Measurements from ENCODE around the gene CRIP2.
A peak's percentile ranks its signal among the peaks of the same experiment; 100 is the strongest.

CRIP2 gene

DNA sequence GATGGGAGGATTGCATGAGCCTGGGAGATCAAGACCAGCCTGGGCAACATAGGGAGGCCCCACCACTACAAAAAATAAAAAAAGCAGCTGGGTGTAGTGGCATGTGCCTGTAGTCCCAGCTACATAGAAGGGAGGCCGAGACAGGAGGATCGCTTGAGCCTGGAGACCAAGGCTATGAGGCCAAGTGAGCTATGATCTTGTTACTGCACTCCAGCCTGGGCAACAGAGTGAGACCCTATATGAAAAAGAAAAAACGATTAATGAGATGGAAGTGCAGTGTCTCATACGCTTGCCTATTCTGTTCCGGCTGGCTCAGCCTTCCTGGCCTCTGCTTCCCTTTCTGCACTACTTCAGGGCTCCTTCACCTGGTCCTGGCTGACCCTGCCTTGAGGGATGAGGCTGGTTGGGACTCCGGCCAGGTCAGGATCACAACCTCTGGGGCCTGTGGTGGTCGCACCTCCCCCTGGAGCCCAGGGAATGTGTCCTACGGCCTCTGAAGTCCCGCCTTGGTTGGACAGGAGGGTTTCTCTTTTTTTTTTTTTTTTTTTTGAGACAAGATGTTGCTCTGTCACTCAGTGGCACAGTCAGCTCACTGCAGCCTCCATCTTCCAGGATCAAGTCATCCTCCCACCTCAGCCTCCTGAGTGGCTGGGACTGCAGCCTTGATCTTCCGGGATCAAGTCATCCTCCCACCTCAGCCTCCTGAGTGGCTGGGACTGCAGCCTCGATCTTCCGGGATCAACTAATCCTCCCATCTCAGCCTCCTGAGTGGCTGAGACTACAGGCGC lies 27.1 kb downstream of the CRIP2 start:
- no peak overlapping the region for H3K23ac ChIP-seq (ENCODE audit: low read depth, low read length, poor library complexity)
- no peak overlapping the region for H2BK5ac ChIP-seq (ENCODE audit: low read length)
- no CpG with 5 or more reads among the region's 13 CpGs for WGBS, 2 donors (ENCODE audit: extremely low coverage in 2 of 2, insufficient read length in 2 of 2, insufficient replicate concordance in 1 of 2)
- H2AFZ ChIP-seq (ENCODE audit: low read length) = no peak overlapping the region
- H3K36me3 ChIP-seq (replicated peaks in 1 of 2; ENCODE audit: control insufficient read depth in 2 of 2, insufficient read depth in 2 of 2, low read length in 2 of 2) = peaks cover 0 to 3% of the 10 kb centered on the region in 2 donors
- peaks cover 5 to 12% of the 10 kb centered on the region in 2 donors for H3K4me1 ChIP-seq (ENCODE audit: control insufficient read depth in 2 of 2, insufficient read depth in 1 of 2, low read depth in 1 of 2, low read length in 2 of 2)
- H4K8ac ChIP-seq (ENCODE audit: low read depth, low read length) = no peak overlapping the region
- no peak overlapping the region for H3K14ac ChIP-seq (ENCODE audit: low read length)
- H3K9ac ChIP-seq (ENCODE audit: low read depth, low read length, poor library complexity) = no peak overlapping the region
- no peak overlapping the region for H3K4ac ChIP-seq (ENCODE audit: low read length)
- peaks cover 0 to 4% of the 10 kb centered on the region in 2 donors for H3K9me3 ChIP-seq (replicated peaks in 1 of 2; ENCODE audit: control insufficient read depth in 2 of 2, insufficient read depth in 1 of 2, low read depth in 1 of 2, low read length in 2 of 2)
- H2BK12ac ChIP-seq (ENCODE audit: low read length) = no peak overlapping the region
- H3K4me2 ChIP-seq (ENCODE audit: insufficient read depth, low read length, poor library complexity, severe bottlenecking) = no peak overlapping the region
- no peak overlapping the region for H3K27ac ChIP-seq (replicated peaks; ENCODE audit: low read length)
- H4K91ac ChIP-seq (ENCODE audit: low read depth, low read length, poor library complexity) = no peak overlapping the region
- H2BK120ac ChIP-seq (ENCODE audit: low read depth, low read length) = no peak overlapping the region
- H3K4me3 ChIP-seq (ENCODE audit: low read length in 2 of 2) = no peak overlapping the region
- peaks cover 0 to 6% (median 0%) of the 10 kb centered on the region in 3 experiments for H3K27me3 ChIP-seq (ENCODE audit: control insufficient read depth in 3 of 3, insufficient read depth in 3 of 3, low read depth in 1 of 3, low read length in 3 of 3)
- H2BK15ac ChIP-seq (ENCODE audit: low read length) = no peak overlapping the region
- H3K79me1 ChIP-seq (ENCODE audit: low read depth, low read length) = peaks cover 3% of the 10 kb centered on the region
- DNase-seq (ENCODE audit: low spot score) = no peak
- H2AK5ac ChIP-seq (ENCODE audit: low read depth, low read length) = no peak overlapping the region
- H3K18ac ChIP-seq (ENCODE audit: low read length) = no peak overlapping the region

DNA sequence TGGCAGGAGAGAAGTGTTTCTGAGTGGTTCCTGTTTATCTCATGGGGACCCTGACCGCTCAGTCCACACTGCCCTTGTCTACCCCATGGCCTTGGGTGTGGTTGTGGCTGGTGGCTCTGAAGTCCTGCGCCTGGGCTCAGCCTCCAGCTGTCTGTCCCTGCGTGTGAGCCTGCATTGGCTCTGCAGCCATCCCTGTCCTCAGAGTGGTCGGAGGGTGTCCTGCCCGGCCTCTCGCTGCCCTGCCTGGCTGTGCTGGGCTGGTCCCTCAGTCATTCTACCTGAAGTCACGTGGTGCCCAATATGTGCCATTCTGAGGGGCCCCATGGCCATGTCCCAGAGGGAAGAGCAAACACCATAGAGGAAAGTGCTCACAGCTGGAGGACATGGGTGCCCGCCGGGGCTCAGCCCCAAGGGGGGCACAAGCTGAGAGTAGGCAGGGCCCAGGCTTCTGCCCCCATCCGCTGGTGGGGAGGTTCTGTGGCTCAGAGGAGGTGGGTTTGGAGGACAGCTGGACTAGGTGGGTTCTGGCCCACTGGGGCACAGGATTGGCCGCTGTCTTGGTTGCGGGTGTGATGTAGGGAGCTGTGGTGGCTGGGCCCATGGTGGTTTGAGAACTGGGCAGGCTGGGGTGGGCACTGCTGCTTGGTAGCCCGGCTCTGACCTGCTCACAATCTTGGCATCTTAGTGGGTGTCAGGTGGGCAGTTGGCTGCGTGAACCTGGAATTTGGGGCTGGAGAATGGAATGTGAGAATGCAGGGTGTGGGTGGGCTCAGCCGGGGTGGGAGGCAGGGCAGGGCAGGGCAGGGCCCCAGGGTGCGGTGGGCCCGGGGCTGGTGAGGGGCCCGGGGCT lies 28.1 kb downstream of the CRIP2 start:
- peak overlapping the region; percentile 53 for H4K91ac ChIP-seq (ENCODE audit: low read depth, low read length, poor library complexity)
- H3K4me3 ChIP-seq (ENCODE audit: low read length in 2 of 2) = no peak overlapping the region
- H3K9ac ChIP-seq (ENCODE audit: low read depth, low read length, poor library complexity) = peak overlapping the region; percentile 34
- peaks cover 0 to 3% of the 10 kb centered on the region in 2 donors for H3K36me3 ChIP-seq (replicated peaks in 1 of 2; ENCODE audit: control insufficient read depth in 2 of 2, insufficient read depth in 2 of 2, low read length in 2 of 2)
- DNase-seq (ENCODE audit: low spot score) = no peak
- no peak overlapping the region for H3K27ac ChIP-seq (replicated peaks; ENCODE audit: low read length)
- no peak overlapping the region for H2BK5ac ChIP-seq (ENCODE audit: low read length)
- H3K18ac ChIP-seq (ENCODE audit: low read length) = peak overlapping the region; percentile 85
- peaks cover 0 to 4% of the 10 kb centered on the region in 2 donors for H3K9me3 ChIP-seq (replicated peaks in 1 of 2; ENCODE audit: control insufficient read depth in 2 of 2, insufficient read depth in 1 of 2, low read depth in 1 of 2, low read length in 2 of 2)
- peak overlapping the region; percentile 16 for H2BK12ac ChIP-seq (ENCODE audit: low read length)
- H4K8ac ChIP-seq (ENCODE audit: low read depth, low read length) = no peak overlapping the region
- H2BK15ac ChIP-seq (ENCODE audit: low read length) = no peak overlapping the region
- peaks cover 0 to 11% (median 0%) of the 10 kb centered on the region in 3 experiments for H3K27me3 ChIP-seq (ENCODE audit: control insufficient read depth in 3 of 3, insufficient read depth in 3 of 3, low read depth in 1 of 3, low read length in 3 of 3)
- H2AK5ac ChIP-seq (ENCODE audit: low read depth, low read length) = peak overlapping the region; percentile 61
- H3K79me1 ChIP-seq (ENCODE audit: low read depth, low read length) = peaks cover 3% of the 10 kb centered on the region
- no CpG with 5 or more reads among the region's 18 CpGs for WGBS, 2 donors (ENCODE audit: extremely low coverage in 2 of 2, insufficient read length in 2 of 2, insufficient replicate concordance in 1 of 2)
- peaks cover 5 to 12% of the 10 kb centered on the region in 2 donors for H3K4me1 ChIP-seq (ENCODE audit: control insufficient read depth in 2 of 2, insufficient read depth in 1 of 2, low read depth in 1 of 2, low read length in 2 of 2)
- H3K4me2 ChIP-seq (ENCODE audit: insufficient read depth, low read length, poor library complexity, severe bottlenecking) = no peak overlapping the region
- H3K4ac ChIP-seq (ENCODE audit: low read length) = no peak overlapping the region
- H2BK120ac ChIP-seq (ENCODE audit: low read depth, low read length) = no peak overlapping the region
- H3K23ac ChIP-seq (ENCODE audit: low read depth, low read length, poor library complexity) = peak overlapping the region; percentile 73
- H2AFZ ChIP-seq (ENCODE audit: low read length) = no peak overlapping the region
- peak overlapping the region; percentile 82 for H3K14ac ChIP-seq (ENCODE audit: low read length)

DNA sequence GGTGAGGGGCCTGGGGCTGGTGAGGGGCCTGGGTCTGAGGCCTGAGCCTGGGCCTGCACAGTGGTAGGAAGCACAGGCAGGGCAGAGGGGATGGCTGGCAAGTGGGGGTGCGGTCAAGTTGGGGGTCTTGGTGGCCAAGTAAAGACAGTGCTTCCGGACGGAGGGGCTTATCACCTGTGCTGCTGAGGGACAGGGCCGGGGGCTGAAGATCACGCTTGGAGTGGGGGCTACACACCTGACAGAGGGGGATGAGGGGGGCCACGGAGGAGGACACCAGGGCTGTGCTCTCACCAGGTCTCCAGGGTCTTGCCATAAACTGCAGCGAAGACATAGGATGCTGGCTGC lies 28.6 kb downstream of the CRIP2 start:
- peaks cover 0 to 15% (median 0%) of the 10 kb centered on the region in 3 experiments for H3K27me3 ChIP-seq (ENCODE audit: control insufficient read depth in 3 of 3, insufficient read depth in 3 of 3, low read depth in 1 of 3, low read length in 3 of 3)
- H2AK5ac ChIP-seq (ENCODE audit: low read depth, low read length) = peak overlapping the region; percentile 61
- no peak overlapping the region for H4K8ac ChIP-seq (ENCODE audit: low read depth, low read length)
- H3K23ac ChIP-seq (ENCODE audit: low read depth, low read length, poor library complexity) = no peak overlapping the region
- peak overlapping the region; percentile 44 for H3K9ac ChIP-seq (ENCODE audit: low read depth, low read length, poor library complexity)
- H3K9me3 ChIP-seq (replicated peaks in 1 of 2; ENCODE audit: control insufficient read depth in 2 of 2, insufficient read depth in 1 of 2, low read depth in 1 of 2, low read length in 2 of 2) = peaks cover 0 to 6% of the 10 kb centered on the region in 2 donors
- H2BK12ac ChIP-seq (ENCODE audit: low read length) = no peak overlapping the region
- H3K36me3 ChIP-seq (replicated peaks in 1 of 2; ENCODE audit: control insufficient read depth in 2 of 2, insufficient read depth in 2 of 2, low read length in 2 of 2) = peaks cover 0 to 3% of the 10 kb centered on the region in 2 donors
- H2BK5ac ChIP-seq (ENCODE audit: low read length) = no peak overlapping the region
- peak overlapping the region; percentile 17 for H3K14ac ChIP-seq (ENCODE audit: low read length)
- peak overlapping the region; percentile 53 for H4K91ac ChIP-seq (ENCODE audit: low read depth, low read length, poor library complexity)
- no CpG with 5 or more reads among the region's 7 CpGs for WGBS, 2 donors (ENCODE audit: extremely low coverage in 2 of 2, insufficient read length in 2 of 2, insufficient replicate concordance in 1 of 2)
- no peak overlapping the region for H2BK15ac ChIP-seq (ENCODE audit: low read length)
- H3K79me1 ChIP-seq (ENCODE audit: low read depth, low read length) = peaks cover 3% of the 10 kb centered on the region
- peak overlapping the region; percentile 85 for H3K18ac ChIP-seq (ENCODE audit: low read length)
- DNase-seq (ENCODE audit: low spot score) = no peak
- no peak overlapping the region for H3K27ac ChIP-seq (replicated peaks; ENCODE audit: low read length)
- H3K4ac ChIP-seq (ENCODE audit: low read length) = no peak overlapping the region
- no peak overlapping the region for H3K4me2 ChIP-seq (ENCODE audit: insufficient read depth, low read length, poor library complexity, severe bottlenecking)
- H3K4me3 ChIP-seq (ENCODE audit: low read length in 2 of 2) = no peak overlapping the region
- no peak overlapping the region for H2AFZ ChIP-seq (ENCODE audit: low read length)
- H3K4me1 ChIP-seq (ENCODE audit: control insufficient read depth in 2 of 2, insufficient read depth in 1 of 2, low read depth in 1 of 2, low read length in 2 of 2) = peaks cover 5 to 12% of the 10 kb centered on the region in 2 donors
- H2BK120ac ChIP-seq (ENCODE audit: low read depth, low read length) = no peak overlapping the region
